ENCODE data around the gene FOXP1. TPM values are rescaled to one million over a fixed set of nuclear protein-coding genes. Genes with fewer than 3 reads are reported as not detected.

FOXP1 gene
- polyA plus RNA-seq, 1 experiment: 56.6 TPM

DNA sequence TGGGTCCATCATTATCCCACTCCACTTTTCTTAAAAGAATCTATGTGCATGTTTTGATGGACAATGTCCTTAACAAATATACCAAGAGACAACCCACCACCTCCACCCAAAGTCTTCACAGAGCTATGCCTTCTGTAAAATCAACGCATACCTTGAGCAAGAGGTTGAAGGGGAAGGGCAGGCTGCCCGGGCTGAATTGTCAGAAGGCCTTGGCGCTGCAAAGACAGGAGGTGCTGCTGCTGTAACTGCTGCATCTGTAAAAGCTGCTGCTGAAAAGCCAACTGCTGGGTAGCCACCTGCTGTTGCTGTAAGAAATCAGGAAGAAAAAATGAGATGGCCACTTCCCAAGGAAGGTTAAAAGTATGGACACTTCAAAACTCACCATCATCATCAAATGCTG, 536.7 kb downstream of the FOXP1 start:
- no peaks in the 10 kb centered on the region for H3K27me3 ChIP-seq (ENCODE audit: control insufficient read depth, insufficient read depth, low read length)
- TF ChIP-seq, protein P1, sequence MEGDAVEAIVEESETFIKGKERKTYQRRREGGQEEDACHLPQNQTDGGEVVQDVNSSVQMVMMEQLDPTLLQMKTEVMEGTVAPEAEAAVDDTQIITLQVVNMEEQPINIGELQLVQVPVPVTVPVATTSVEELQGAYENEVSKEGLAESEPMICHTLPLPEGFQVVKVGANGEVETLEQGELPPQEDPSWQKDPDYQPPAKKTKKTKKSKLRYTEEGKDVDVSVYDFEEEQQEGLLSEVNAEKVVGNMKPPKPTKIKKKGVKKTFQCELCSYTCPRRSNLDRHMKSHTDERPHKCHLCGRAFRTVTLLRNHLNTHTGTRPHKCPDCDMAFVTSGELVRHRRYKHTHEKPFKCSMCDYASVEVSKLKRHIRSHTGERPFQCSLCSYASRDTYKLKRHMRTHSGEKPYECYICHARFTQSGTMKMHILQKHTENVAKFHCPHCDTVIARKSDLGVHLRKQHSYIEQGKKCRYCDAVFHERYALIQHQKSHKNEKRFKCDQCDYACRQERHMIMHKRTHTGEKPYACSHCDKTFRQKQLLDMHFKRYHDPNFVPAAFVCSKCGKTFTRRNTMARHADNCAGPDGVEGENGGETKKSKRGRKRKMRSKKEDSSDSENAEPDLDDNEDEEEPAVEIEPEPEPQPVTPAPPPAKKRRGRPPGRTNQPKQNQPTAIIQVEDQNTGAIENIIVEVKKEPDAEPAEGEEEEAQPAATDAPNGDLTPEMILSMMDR (IDR thresholded peaks at IDR 0.05; ENCODE audit: low read depth, low read length): no peak
- no peaks in the 10 kb centered on the region for H3K9me3 ChIP-seq (ENCODE audit: control insufficient read depth, insufficient read depth, low read length)
- DNase-seq (ENCODE audit: low read depth, low spot score): no peak
- ChIA-PET CTCF (no interaction called here), POLR2A (interaction anchor here (0.5 kb wide), 1 partner anchor 185 kb away, joined by 4 read pairs; no protein-coding TSS in a partner anchor)
- H3K27ac ChIP-seq (ENCODE audit: low read depth, low read length): no peak overlapping the region
- H3K4me3 ChIP-seq (ENCODE audit: low read depth, low read length): no peak overlapping the region

DNA sequence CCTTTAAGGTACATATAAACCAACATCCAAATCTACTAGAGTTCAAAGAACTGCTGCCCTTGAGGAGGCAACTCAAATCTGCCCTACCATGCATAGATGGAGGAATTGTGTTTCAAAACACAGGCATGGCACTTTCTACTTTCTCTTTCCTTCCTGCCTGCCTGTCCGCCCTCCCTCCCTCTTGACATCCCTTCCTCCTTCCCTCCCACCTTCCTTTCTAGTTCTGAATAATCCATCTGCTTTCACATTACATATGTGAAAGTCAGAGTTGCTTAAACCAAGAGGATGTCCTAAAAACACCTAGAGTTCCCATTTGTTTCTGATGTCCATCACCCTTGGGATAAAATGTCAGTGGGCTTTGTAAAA, 537.6 kb downstream of the FOXP1 start:
- POLR2A ChIA-PET: no interaction called here
- Histone ChIP-seq H3K9me3 (ENCODE audit: control insufficient read depth, insufficient read depth, low read length) (no peaks in the 10 kb centered on the region), H3K4me3 (ENCODE audit: low read depth, low read length) (no peak overlapping the region), H3K27ac (ENCODE audit: low read depth, low read length) (no peak overlapping the region), H3K27me3 (ENCODE audit: control insufficient read depth, insufficient read depth, low read length) (no peaks in the 10 kb centered on the region)
- CTCF ChIA-PET: no interaction called here
- TF ChIP-seq, protein P1 (IDR thresholded peaks at IDR 0.05; ENCODE audit: low read depth, low read length): no peak
- no peak for DNase-seq (ENCODE audit: low read depth, low spot score)

DNA sequence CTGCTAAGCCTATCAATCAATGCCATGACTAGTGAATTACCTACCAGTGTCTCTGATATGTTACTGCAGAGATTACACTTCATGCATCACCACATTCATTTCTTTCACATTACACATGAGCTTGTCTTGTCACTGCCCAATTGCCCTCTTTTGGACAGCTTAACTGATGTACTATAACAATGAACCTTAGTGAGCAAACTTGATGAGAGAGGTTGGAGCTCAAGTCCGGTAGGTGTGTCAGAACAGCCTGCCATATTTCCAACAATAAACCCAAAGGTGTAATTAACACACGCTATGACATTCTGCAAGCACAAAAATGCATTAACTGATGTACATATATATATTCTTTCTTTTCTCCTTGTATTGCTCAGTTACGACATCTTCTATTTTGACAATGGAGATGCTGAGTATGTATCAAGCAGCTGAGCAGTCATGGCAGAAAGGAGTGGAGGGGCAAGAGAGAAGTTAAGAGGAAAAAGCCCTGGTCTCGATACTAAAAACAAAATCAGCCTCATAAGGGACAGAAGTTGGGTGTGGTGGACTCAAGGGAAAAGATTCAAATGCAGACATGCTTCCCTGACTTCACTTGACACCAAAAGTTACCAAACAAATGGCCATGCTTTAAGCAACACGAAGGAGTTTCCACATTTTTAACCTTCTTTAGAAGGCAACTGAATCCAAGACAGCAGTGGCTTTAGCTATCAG, 538.2 kb downstream of the FOXP1 start:
- H3K27ac ChIP-seq (ENCODE audit: low read depth, low read length): no peak overlapping the region
- ChIA-PET CTCF (interaction anchor here (0.8 kb wide), 1 partner anchor 39 kb away, joined by 4 read pairs; no protein-coding TSS in a partner anchor), POLR2A (no interaction called here)
- TF ChIP-seq, protein P1 (IDR thresholded peaks at IDR 0.05; ENCODE audit: low read depth, low read length): no peak
- no peak for DNase-seq (ENCODE audit: low read depth, low spot score)
- no peaks in the 10 kb centered on the region for H3K27me3 ChIP-seq (ENCODE audit: control insufficient read depth, insufficient read depth, low read length)
- no peaks in the 10 kb centered on the region for H3K9me3 ChIP-seq (ENCODE audit: control insufficient read depth, insufficient read depth, low read length)
- no peak overlapping the region for H3K4me3 ChIP-seq (ENCODE audit: low read depth, low read length)

DNA sequence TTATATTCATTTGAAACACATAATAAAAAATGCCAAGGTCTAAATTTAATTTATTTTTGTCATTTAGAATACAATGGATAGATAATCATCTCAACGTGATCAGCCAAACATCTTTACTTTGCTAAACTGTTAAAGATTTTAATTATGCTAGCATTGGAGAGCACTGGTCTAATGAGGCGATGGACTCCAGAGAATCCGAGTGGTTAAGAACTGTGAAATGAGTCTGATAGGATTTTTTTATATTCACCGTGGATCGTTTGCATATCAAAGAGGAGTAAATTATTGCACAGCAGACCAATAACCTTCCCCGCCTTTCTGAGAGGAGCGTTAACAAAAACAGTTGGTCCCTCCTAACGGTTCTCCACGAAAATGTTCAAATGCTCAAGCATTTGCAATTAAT, 540.8 kb downstream of the FOXP1 start:
- Histone ChIP-seq H3K4me3 (ENCODE audit: low read depth, low read length) (no peak overlapping the region), H3K27ac (ENCODE audit: low read depth, low read length) (no peak overlapping the region), H3K9me3 (ENCODE audit: control insufficient read depth, insufficient read depth, low read length) (no peaks in the 10 kb centered on the region), H3K27me3 (ENCODE audit: control insufficient read depth, insufficient read depth, low read length) (no peaks in the 10 kb centered on the region)
- TF ChIP-seq, protein P1 (IDR thresholded peaks at IDR 0.05; ENCODE audit: low read depth, low read length): no peak
- CTCF ChIA-PET: interaction anchor here (0.9 kb wide), 1 partner anchor 21 kb away, joined by 3 read pairs; no protein-coding TSS in a partner anchor
- no peak for DNase-seq (ENCODE audit: low read depth, low spot score)
- POLR2A ChIA-PET: no interaction called here

DNA sequence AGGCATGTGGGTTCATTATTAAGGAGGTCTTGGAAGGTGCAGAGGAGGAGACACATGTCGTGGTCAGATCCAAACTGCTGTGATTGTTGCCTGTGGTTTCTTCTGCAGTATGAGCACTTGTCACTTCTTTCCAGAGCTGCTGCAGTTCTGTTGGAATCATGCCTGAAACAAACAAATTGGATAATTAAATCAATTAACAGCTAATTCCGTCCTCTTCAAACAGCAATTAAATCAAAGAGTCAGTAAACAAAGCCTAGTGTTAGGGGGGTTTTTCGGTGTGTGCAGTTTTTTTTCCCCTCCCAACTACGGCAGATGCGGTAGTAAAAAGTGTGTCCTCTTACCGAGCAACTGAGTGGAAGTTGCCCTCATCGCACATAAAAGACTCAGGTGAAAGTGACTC, 542.2 kb downstream of the FOXP1 start:
- Histone ChIP-seq H3K4me3 (ENCODE audit: low read depth, low read length) (no peak overlapping the region), H3K27ac (ENCODE audit: low read depth, low read length) (no peak overlapping the region), H3K27me3 (ENCODE audit: control insufficient read depth, insufficient read depth, low read length) (no peaks in the 10 kb centered on the region), H3K9me3 (ENCODE audit: control insufficient read depth, insufficient read depth, low read length) (no peaks in the 10 kb centered on the region)
- TF ChIP-seq, protein P1 (IDR thresholded peaks at IDR 0.05; ENCODE audit: low read depth, low read length): no peak
- ChIA-PET POLR2A (no interaction called here), CTCF (interaction anchor here (0.9 to 1.7 kb wide), 2 partner anchors 324 to 491 kb away, joined by 3 read pairs; no protein-coding TSS in a partner anchor)
- no peak for DNase-seq (ENCODE audit: low read depth, low spot score)

Measured in AG04450 (cell line).